GM23338 (cell line): ENCODE results near the gene CCDC134. TPM values are rescaled to one million over a fixed set of nuclear protein-coding genes. Genes with fewer than 3 reads are reported as not detected.
A peak's percentile ranks its signal among the peaks of the same experiment; 100 is the strongest.

Experiments used
- ATAC-seq: fragments of 200-7000 bp; cut with Tn5 transposase; 3 replicates; pipeline ENCODE4 v1.9.1; 2020
- DNase-seq: peaks from one replicate; pipeline ENCODE4 v3.0.0-alpha.2; 2015; ENCODE audit warnings: low spot score
- H2AFZ ChIP-seq: fragments of 200-600 bp; sonication (generic); 2 replicates; pipeline ENCODE4 v1.8.0; 2016; ENCODE audit warnings: antibody characterized with exemption, mild to moderate bottlenecking, moderate library complexity
- H3F3A ChIP-seq: fragments of 200-600 bp; sonication (generic); replicated peaks from 2 replicates; pipeline ENCODE4 v1.8.0; 2017; ENCODE audit warnings: antibody characterized with exemption, mixed run types, low read depth
- H3K27ac ChIP-seq: fragments of 200-600 bp; sonication (generic); 2 replicates; pipeline ENCODE4 v1.6.1; 2016; ENCODE audit warnings: low read depth
- H3K27me3 ChIP-seq: fragments of 200-600 bp; sonication (generic); 2 replicates; pipeline ENCODE4 v1.8.0; 2016; ENCODE audit warnings: mild to moderate bottlenecking, mixed run types, moderate library complexity; ENCODE audit not compliant: insufficient read depth
- H3K36me3 ChIP-seq: fragments of 200-600 bp; sonication (generic); 2 replicates; pipeline ENCODE4 v1.8.0; 2016; ENCODE audit warnings: mild to moderate bottlenecking; ENCODE audit not compliant: insufficient read depth
- H3K4me1 ChIP-seq: fragments of 200-600 bp; sonication (generic); 2 replicates; pipeline ENCODE4 v1.8.0; 2016; ENCODE audit warnings: mild to moderate bottlenecking, moderate library complexity; ENCODE audit not compliant: insufficient read depth
- H3K4me2 ChIP-seq: fragments of 200-600 bp; sonication (generic); 2 replicates; pipeline ENCODE4 v1.7.1; 2017; ENCODE audit warnings: mixed run types
- H3K4me3 ChIP-seq: fragments of 200-600 bp; sonication (generic); 2 replicates; pipeline ENCODE4 v1.6.1; 2016; ENCODE audit warnings: mixed run types
- H3K79me2 ChIP-seq: fragments of 200-600 bp; sonication (generic); replicated peaks from 2 replicates; pipeline ENCODE4 v1.8.0; 2017; ENCODE audit warnings: mild to moderate bottlenecking; ENCODE audit not compliant: insufficient read depth
- H3K9me2 ChIP-seq: fragments of 200-600 bp; sonication (generic); 2 replicates; pipeline ENCODE4 v1.8.0; 2017; ENCODE audit not compliant: insufficient read depth
- H4K20me1 ChIP-seq: fragments of 200-600 bp; sonication (generic); replicated peaks from 2 replicates; pipeline ENCODE4 v1.8.0; 2017; ENCODE audit warnings: mild to moderate bottlenecking; ENCODE audit not compliant: insufficient read depth
- H3K27ac Mint-ChIP-seq: 2 replicates; pipeline ENCODE4 v1.8.0; 2020; ENCODE audit warnings: inconsistent platforms, mild to moderate bottlenecking, moderate library complexity, mixed read lengths
- H3K27me3 Mint-ChIP-seq: 3 replicates; pipeline ENCODE4 v1.8.0; 2022; ENCODE audit warnings: low read depth, mild to moderate bottlenecking, moderate library complexity, mixed read lengths, inconsistent platforms; ENCODE audit not compliant: insufficient read depth, poor library complexity
- H3K36me3 Mint-ChIP-seq: 3 replicates; pipeline ENCODE4 v1.8.0; 2021; ENCODE audit warnings: low read depth, mild to moderate bottlenecking, inconsistent platforms, moderate library complexity, mixed read lengths
- H3K4me1 Mint-ChIP-seq: 3 replicates; pipeline ENCODE4 v1.8.0; 2020; ENCODE audit warnings: mild to moderate bottlenecking, inconsistent platforms, mixed read lengths
- H3K4me3 Mint-ChIP-seq: 3 replicates; pipeline ENCODE4 v1.8.0; 2021; ENCODE audit warnings: moderate library complexity, mild to moderate bottlenecking, inconsistent platforms, mixed read lengths
- H3K9me3 Mint-ChIP-seq: 3 replicates; pipeline ENCODE4 v1.8.0; 2020; ENCODE audit warnings: moderate library complexity, mild to moderate bottlenecking, inconsistent platforms, mixed read lengths
- CREB1 ChIP-seq: fragments of 250-450 bp; sonication (Bioruptor Pico); IDR thresholded peaks from 2 replicates; pipeline ENCODE4 v1.5.0; 2020; ENCODE audit warnings: low read depth, mild to moderate bottlenecking, moderate library complexity
- EZH2 ChIP-seq: fragments of 200-600 bp; sonication (generic); IDR thresholded peaks from one replicate; pipeline ENCODE4 v1.8.0; 2017; ENCODE audit warnings: antibody characterized with exemption, mild to moderate bottlenecking, low read depth; ENCODE audit not compliant: unreplicated experiment
- EZH2phosphoT487 ChIP-seq: fragments of 200-600 bp; sonication (generic); IDR thresholded peaks from one replicate; pipeline ENCODE4 v1.8.1; 2018; ENCODE audit warnings: antibody characterized with exemption; ENCODE audit not compliant: unreplicated experiment
- JUNB ChIP-seq: IDR thresholded peaks from one replicate; pipeline ENCODE4 v1.6.1; 2016; ENCODE audit warnings: antibody characterized with exemption; ENCODE audit not compliant: unreplicated experiment
- NANOG ChIP-seq: IDR thresholded peaks from 2 replicates; pipeline ENCODE4 v1.6.1; 2016; ENCODE audit warnings: antibody characterized with exemption, borderline replicate concordance
- POLR2AphosphoS5 ChIP-seq: IDR thresholded peaks from 2 replicates; pipeline ENCODE4 v1.6.1; 2016; ENCODE audit warnings: antibody characterized with exemption, low read depth
- STAT1 ChIP-seq: IDR thresholded peaks from one replicate; pipeline ENCODE4 v1.6.1; 2016; ENCODE audit warnings: antibody characterized with exemption; ENCODE audit not compliant: unreplicated experiment
- ZNF114 ChIP-seq: fragments of 250-450 bp; sonication (Bioruptor Pico); IDR thresholded peaks from 2 replicates; pipeline ENCODE4 v1.5.0; 2020; ENCODE audit warnings: mild to moderate bottlenecking, moderate library complexity
- ZNF331 ChIP-seq: fragments of 250-450 bp; sonication (Bioruptor Pico); IDR thresholded peaks from 2 replicates; pipeline ENCODE4 v1.5.0; 2020; ENCODE audit warnings: low read depth, mild to moderate bottlenecking, moderate library complexity
- polyA plus RNA-seq: library from polyadenylated mRNA; unstranded; fragments of >200 nt; fragmentation: Nextera tagmentation; extraction: Ambion mirVana; gene quantifications from 2 replicates; pipeline ENCODE4 v1.2.1, GENCODE V29; 2016
- total RNA-seq: library from RNA; depleted of rRNA; stranded (reverse); fragments of >200 nt; shearing (Covaris generic); gene quantifications from 2 replicates; pipeline ENCODE4 v1.2.3, GENCODE V29; 2014
- TF ChIP-seq, protein P1 (sequence below): fragments of 250-450 bp; sonication (Bioruptor Pico); IDR thresholded peaks from 2 replicates; pipeline ENCODE4 v1.5.0; 2020; ENCODE audit warnings: mild to moderate bottlenecking, moderate library complexity
- TF ChIP-seq, protein P2 (sequence below): IDR thresholded peaks from one replicate; pipeline ENCODE4 v1.6.1; 2018; ENCODE audit warnings: antibody characterized with exemption; ENCODE audit not compliant: unreplicated experiment
- TF ChIP-seq, protein P3 (sequence below): IDR thresholded peaks from 2 replicates; pipeline ENCODE4 v1.6.1; 2016; ENCODE audit warnings: antibody characterized with exemption
- TF ChIP-seq, protein P4 (sequence below), 2 experiments: fragments of 200-600 bp in 1 of 2; sonication (generic) in 1 of 2; conservative IDR thresholded peaks; 2 replicates each; pipeline versions ENCODE4 v1.5.1 to v1.6.1; 2016 to 2017; ENCODE audit warnings: antibody characterized with exemption in 2 of 2, low read depth in 2 of 2, mild to moderate bottlenecking in 2 of 2, moderate library complexity in 1 of 2

The CCDC134 gene
- total and polyA plus RNA-seq, 2 experiments from 2014 or later: 2.7 to 24.5 TPM

DNA sequence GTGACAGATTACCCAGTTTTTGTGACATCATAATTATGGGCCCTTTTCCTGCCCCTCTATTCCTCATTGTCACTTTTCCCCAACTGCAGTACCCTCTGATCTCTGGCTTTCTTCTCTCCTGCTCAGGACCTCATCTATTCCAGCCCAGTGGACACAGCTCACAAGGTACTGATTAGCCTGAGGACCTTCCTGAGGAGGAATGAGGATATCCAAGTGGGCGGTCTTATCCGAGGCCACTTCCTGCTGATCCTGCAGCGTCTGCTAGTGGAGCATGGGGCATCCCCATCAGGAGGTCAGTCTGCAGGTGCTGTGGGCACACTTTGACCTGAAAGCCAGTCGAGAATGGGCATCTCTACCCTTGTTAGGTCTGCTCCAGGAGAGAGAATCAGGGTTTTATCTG lies 24.5 kb upstream of the CCDC134 start:
- no peak overlapping the region for H3K4me2 ChIP-seq
- Mint-ChIP-seq H3K4me1 (no peaks in the 10 kb centered on the region; the same call in 2 of the 3 replicates), H3K4me3 (no peak overlapping the region)

More for the DNA sequence above, 24.5 kb upstream of the CCDC134 start:
- TF ChIP-seq, protein P1, sequence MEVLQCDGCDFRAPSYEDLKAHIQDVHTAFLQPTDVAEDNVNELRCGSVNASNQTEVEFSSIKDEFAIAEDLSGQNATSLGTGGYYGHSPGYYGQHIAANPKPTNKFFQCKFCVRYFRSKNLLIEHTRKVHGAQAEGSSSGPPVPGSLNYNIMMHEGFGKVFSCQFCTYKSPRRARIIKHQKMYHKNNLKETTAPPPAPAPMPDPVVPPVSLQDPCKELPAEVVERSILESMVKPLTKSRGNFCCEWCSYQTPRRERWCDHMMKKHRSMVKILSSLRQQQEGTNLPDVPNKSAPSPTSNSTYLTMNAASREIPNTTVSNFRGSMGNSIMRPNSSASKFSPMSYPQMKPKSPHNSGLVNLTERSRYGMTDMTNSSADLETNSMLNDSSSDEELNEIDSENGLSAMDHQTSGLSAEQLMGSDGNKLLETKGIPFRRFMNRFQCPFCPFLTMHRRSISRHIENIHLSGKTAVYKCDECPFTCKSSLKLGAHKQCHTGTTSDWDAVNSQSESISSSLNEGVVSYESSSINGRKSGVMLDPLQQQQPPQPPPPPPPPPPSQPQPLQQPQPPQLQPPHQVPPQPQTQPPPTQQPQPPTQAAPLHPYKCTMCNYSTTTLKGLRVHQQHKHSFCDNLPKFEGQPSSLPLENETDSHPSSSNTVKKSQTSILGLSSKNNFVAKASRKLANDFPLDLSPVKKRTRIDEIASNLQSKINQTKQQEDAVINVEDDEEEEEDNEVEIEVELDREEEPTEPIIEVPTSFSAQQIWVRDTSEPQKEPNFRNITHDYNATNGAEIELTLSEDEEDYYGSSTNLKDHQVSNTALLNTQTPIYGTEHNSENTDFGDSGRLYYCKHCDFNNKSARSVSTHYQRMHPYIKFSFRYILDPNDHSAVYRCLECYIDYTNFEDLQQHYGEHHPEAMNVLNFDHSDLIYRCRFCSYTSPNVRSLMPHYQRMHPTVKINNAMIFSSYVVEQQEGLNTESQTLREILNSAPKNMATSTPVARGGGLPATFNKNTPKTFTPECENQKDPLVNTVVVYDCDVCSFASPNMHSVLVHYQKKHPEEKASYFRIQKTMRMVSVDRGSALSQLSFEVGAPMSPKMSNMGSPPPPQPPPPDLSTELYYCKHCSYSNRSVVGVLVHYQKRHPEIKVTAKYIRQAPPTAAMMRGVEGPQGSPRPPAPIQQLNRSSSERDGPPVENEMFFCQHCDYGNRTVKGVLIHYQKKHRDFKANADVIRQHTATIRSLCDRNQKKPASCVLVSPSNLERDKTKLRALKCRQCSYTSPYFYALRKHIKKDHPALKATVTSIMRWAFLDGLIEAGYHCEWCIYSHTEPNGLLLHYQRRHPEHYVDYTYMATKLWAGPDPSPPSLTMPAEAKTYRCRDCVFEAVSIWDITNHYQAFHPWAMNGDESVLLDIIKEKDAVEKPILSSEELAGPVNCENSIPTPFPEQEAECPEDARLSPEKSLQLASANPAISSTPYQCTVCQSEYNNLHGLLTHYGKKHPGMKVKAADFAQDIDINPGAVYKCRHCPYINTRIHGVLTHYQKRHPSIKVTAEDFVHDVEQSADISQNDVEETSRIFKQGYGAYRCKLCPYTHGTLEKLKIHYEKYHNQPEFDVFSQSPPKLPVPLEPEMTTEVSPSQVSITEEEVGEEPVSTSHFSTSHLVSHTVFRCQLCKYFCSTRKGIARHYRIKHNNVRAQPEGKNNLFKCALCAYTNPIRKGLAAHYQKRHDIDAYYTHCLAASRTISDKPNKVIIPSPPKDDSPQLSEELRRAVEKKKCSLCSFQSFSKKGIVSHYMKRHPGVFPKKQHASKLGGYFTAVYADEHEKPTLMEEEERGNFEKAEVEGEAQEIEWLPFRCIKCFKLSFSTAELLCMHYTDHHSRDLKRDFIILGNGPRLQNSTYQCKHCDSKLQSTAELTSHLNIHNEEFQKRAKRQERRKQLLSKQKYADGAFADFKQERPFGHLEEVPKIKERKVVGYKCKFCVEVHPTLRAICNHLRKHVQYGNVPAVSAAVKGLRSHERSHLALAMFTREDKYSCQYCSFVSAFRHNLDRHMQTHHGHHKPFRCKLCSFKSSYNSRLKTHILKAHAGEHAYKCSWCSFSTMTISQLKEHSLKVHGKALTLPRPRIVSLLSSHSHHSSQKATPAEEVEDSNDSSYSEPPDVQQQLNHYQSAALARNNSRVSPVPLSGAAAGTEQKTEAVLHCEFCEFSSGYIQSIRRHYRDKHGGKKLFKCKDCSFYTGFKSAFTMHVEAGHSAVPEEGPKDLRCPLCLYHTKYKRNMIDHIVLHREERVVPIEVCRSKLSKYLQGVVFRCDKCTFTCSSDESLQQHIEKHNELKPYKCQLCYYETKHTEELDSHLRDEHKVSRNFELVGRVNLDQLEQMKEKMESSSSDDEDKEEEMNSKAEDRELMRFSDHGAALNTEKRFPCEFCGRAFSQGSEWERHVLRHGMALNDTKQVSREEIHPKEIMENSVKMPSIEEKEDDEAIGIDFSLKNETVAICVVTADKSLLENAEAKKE (CRISPR knock-in tag): no peak
- TF ChIP-seq, protein P2, sequence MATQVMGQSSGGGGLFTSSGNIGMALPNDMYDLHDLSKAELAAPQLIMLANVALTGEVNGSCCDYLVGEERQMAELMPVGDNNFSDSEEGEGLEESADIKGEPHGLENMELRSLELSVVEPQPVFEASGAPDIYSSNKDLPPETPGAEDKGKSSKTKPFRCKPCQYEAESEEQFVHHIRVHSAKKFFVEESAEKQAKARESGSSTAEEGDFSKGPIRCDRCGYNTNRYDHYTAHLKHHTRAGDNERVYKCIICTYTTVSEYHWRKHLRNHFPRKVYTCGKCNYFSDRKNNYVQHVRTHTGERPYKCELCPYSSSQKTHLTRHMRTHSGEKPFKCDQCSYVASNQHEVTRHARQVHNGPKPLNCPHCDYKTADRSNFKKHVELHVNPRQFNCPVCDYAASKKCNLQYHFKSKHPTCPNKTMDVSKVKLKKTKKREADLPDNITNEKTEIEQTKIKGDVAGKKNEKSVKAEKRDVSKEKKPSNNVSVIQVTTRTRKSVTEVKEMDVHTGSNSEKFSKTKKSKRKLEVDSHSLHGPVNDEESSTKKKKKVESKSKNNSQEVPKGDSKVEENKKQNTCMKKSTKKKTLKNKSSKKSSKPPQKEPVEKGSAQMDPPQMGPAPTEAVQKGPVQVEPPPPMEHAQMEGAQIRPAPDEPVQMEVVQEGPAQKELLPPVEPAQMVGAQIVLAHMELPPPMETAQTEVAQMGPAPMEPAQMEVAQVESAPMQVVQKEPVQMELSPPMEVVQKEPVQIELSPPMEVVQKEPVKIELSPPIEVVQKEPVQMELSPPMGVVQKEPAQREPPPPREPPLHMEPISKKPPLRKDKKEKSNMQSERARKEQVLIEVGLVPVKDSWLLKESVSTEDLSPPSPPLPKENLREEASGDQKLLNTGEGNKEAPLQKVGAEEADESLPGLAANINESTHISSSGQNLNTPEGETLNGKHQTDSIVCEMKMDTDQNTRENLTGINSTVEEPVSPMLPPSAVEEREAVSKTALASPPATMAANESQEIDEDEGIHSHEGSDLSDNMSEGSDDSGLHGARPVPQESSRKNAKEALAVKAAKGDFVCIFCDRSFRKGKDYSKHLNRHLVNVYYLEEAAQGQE: no peak
- TF ChIP-seq NANOG (no peak), EZH2 (no peak), ZNF114 (CRISPR knock-in tag) (no peak), EZH2phosphoT487 (no peak), CREB1 (CRISPR knock-in tag) (no peak), JUNB (no peak), ZNF331 (CRISPR knock-in tag) (no peak), STAT1 (no peak), POLR2AphosphoS5 (no peak)
- TF ChIP-seq, protein P3, sequence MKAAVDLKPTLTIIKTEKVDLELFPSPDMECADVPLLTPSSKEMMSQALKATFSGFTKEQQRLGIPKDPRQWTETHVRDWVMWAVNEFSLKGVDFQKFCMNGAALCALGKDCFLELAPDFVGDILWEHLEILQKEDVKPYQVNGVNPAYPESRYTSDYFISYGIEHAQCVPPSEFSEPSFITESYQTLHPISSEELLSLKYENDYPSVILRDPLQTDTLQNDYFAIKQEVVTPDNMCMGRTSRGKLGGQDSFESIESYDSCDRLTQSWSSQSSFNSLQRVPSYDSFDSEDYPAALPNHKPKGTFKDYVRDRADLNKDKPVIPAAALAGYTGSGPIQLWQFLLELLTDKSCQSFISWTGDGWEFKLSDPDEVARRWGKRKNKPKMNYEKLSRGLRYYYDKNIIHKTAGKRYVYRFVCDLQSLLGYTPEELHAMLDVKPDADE: no peak
- TF ChIP-seq, protein P4, sequence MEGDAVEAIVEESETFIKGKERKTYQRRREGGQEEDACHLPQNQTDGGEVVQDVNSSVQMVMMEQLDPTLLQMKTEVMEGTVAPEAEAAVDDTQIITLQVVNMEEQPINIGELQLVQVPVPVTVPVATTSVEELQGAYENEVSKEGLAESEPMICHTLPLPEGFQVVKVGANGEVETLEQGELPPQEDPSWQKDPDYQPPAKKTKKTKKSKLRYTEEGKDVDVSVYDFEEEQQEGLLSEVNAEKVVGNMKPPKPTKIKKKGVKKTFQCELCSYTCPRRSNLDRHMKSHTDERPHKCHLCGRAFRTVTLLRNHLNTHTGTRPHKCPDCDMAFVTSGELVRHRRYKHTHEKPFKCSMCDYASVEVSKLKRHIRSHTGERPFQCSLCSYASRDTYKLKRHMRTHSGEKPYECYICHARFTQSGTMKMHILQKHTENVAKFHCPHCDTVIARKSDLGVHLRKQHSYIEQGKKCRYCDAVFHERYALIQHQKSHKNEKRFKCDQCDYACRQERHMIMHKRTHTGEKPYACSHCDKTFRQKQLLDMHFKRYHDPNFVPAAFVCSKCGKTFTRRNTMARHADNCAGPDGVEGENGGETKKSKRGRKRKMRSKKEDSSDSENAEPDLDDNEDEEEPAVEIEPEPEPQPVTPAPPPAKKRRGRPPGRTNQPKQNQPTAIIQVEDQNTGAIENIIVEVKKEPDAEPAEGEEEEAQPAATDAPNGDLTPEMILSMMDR (conservative IDR thresholded peaks at IDR 0.05; ENCODE audit: low read depth in 2 of 2): no peak
- Mint-ChIP-seq H3K27me3 (peaks cover 10% of the 10 kb centered on the region), H3K36me3 (no peaks in the 10 kb centered on the region), H3K27ac (no peak overlapping the region), H3K9me3 (no peaks in the 10 kb centered on the region)
- H3K9me2 ChIP-seq: no peaks in the 10 kb centered on the region
- no peaks in the 10 kb centered on the region for H3F3A ChIP-seq
- ATAC-seq (no peak; the same call in 2 of the 3 replicates), DNase-seq (no peak)
- H3K36me3 ChIP-seq: no peaks in the 10 kb centered on the region
- H2AFZ ChIP-seq: peak overlapping the region; percentile 78; the same call in 1 of the 2 replicates
- no peaks in the 10 kb centered on the region for H3K27me3 ChIP-seq
- no peaks in the 10 kb centered on the region; the same call in 1 of the 2 replicates for H3K4me1 ChIP-seq
- H3K79me2 ChIP-seq: no peaks in the 10 kb centered on the region
- no peak overlapping the region for H3K4me3 ChIP-seq
- no peak overlapping the region for H3K27ac ChIP-seq
- no peaks in the 10 kb centered on the region for H4K20me1 ChIP-seq
